ENCODE data around the gene FOXO3. TPM values are rescaled to one million over a fixed set of nuclear protein-coding genes. Genes with fewer than 3 reads are reported as not detected.

FOXO3 gene
- total RNA-seq, 1 donor from 2014 or later: 49.2 TPM

DNA sequence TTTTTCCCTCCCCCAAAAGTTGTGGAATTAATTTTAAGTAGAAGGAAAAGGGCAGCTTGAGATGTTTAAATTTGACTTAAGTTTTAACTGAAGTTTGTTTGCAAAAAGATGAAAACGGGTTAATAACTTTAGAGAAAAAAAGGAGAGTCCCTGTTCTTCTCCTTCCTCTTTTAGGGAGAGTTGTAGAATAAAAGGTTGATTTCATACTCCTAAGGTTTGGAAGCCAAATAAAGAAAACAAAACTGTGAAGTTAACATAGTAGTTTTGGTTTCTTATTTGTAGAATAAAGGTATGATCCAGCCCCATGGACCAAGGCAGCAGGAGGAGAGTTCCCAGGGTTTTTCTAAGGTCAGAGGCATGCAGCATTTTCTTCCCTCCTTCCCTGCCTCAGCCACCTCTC is 33.4 kb downstream of the FOXO3 start:
- DNase-seq (ENCODE audit: low read depth): no peak

GRCh38 chr6:108594640-108595039 is 33.9 kb downstream of the FOXO3 start:
- no peak for DNase-seq (ENCODE audit: low read depth)

GRCh38 chr6:108596956-108597355 is 36.2 kb downstream of the FOXO3 start:
- DNase-seq (ENCODE audit: low read depth): no peak

DNA sequence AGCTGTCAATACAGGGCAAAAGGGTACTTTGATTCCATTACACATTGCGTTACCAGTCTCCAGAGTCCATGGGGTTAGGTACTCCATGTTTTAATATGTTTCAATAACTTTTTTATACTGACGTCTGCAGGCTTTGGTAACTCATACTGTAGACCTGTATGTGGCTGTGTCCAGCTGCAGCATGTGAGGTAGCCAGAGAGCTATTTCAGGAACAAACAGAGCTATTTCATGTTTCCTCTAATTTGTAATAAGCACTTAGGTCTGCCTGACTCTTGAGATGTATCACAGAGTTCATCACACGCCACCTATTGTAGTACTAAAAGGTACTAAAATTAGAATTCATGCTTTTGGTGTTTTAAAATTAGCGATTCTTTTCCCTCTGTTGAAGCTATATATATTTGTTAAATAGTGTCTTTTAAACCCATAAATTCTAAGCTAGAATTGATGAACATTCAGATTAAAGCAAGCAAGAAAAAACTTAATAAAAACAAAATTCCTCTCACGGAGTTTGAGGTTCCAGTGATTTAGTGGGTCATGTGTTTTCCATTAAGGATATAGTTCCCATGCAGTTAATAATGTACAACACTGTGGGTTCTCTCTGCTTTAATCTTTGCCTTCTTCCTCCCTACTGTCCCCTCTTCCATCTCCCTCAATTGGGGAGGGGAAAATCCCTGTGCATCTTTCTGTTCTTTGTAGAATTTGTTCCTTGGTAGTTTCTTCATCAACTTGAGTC is 37.0 kb downstream of the FOXO3 start:
- DNase-seq (ENCODE audit: low read depth): no peak

- peak; percentile 96 for DNase-seq (ENCODE audit: low read depth)
Measured at GRCh38 chr6:108598305-108598863, 37.7 kb downstream of the FOXO3 start.

GRCh38 chr6:108604156-108604555 is 43.4 kb downstream of the FOXO3 start:
- no peak for DNase-seq (ENCODE audit: low read depth)

DNA sequence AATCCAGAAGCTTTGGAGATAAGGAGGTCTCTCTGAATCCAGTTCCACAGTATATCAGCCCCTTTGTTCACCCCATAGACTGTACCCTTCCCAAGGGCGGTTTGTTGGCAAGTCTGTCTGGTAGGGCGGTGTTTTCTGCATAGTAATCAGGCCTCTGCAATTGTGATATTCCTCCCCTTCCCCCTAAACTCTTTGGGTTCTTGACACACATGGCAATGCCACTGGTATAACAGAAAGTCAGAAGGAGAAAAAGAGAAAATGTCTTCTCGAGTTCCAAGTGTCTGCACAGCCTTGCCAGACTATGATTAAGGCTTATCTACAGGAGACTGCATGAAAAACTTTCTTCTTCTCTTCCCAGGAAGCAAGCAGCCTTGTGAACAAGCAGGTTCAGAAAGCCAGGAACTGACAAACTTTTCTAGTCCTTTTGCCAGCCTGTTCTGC is 45.6 kb downstream of the FOXO3 start:
- DNase-seq (ENCODE audit: low read depth): no peak

GRCh38 chr6:108608453-108609275 is 47.9 kb downstream of the FOXO3 start:
- DNase-seq (ENCODE audit: low read depth): peak; percentile 92

DNA sequence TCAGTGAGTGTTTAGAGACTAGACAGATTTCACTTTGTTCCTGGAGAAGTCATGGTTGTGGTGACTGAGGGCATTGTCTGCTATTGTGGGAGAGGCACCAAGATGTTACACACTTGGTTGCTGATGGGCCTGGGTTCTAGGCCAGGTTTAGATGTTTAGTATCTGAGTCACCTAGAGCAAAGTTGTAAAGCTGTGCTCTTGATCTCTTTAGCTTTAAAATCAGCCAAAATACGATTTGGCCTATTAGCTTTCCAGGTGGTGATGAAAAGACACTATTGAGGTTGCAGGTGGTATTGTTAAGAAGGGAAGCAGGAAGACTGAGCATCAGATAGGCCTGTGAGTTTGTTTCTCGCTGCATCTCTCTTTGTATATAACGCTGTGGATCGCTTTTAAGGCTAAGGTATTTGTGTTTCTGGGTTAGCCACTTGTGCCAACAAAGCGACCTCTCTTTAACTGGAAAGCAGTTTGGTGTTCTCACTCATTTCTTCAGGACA is 48.6 kb downstream of the FOXO3 start:
- peak; percentile 87 for DNase-seq (ENCODE audit: low read depth)

- DNase-seq (ENCODE audit: low read depth): no peak
Measured at GRCh38 chr6:108610270-108610839, 49.6 kb downstream of the FOXO3 start.

- no peak for DNase-seq (ENCODE audit: low read depth)
Measured at GRCh38 chr6:108610957-108611586, 50.4 kb downstream of the FOXO3 start.

DNA sequence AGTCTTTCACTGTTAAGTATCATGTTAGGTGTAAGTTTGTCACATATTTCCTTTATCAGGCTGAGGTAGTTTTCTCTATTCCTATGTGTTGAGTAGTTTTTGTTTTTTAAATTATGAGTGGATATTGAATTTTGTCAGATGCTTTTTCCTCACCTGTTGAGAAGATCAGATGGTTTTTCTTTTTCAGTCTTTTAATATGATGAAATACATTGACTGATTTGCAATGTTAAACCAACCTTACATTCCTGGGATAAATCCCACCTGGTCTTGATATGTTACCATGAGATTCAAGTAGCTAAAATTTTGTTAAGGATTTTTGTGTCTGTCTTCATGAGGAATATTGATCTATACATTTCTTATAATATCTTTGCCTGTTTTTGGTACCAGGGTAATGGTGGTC is 52.1 kb downstream of the FOXO3 start:
- no peak for DNase-seq (ENCODE audit: low read depth)

DNA sequence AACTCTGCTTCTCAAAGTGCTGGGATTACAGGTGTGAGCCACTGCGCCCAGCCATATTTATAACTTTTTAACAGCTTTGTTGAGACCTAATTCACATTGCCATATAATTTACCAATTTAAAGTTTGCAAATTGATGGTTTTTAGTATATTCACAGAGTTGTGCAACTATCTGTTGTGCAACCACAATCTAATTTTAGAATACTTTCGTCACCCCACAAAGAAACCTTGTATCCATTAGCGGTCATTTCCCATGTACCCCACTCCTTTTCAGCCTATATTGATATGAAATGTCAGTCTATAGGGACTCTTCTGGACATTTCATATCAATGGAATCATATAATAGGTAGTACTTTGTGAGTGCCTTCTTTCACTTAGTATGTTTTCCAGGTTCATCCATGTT is 55.8 kb downstream of the FOXO3 start:
- no peak for DNase-seq (ENCODE audit: low read depth)

GRCh38 chr6:108616973-108617372 is 56.3 kb downstream of the FOXO3 start:
- no peak for DNase-seq (ENCODE audit: low read depth)

DNA sequence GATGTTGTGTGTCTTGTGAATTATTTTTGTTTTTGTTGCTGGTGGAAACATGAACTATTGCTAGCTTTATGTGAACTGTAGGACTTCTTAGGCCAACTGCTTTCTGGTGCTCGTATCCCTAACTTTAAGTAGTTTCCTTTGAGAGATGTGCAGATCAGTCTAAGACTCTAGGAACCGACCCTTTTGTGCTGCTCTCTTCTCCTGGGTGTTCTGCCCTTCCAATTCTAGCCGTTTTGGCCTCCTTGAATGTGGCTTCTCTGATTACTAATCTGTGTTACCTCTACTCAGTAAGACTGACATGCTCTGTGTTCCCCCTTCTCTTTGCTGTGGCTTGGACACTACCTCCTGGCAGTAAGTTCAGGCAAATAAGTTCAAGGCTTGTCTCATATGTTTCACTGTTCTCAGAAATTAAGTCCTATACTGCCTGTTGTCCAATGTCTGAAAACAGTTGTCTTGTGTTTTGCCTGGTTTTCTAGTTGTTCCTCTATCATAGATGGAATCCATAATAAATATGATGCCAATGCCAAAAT is 58.0 kb downstream of the FOXO3 start:
- no peak for DNase-seq (ENCODE audit: low read depth)

GRCh38 chr6:108619431-108620197 is 58.9 kb downstream of the FOXO3 start:
- DNase-seq (ENCODE audit: low read depth): no peak

DNA sequence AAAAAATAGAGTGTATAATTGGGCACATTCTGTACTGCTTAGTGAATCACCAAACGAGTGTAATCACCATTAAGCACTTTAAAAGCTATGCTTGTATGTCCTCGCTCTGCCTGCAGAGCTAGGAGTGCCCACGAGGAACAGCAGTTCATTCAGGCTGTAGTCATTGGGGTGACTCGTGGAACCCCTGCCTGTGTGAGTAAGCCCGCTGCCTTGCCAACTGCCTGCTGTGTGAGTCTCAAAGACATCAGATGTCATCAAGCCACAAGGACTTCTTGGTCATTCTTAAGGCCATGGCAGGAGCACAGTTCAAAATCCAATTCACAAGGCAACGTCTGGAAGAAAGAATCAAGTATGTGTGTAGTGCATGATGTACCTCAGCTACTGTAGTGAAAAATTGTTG is 60.4 kb downstream of the FOXO3 start:
- DNase-seq (ENCODE audit: low read depth): peak; percentile 89

DNA sequence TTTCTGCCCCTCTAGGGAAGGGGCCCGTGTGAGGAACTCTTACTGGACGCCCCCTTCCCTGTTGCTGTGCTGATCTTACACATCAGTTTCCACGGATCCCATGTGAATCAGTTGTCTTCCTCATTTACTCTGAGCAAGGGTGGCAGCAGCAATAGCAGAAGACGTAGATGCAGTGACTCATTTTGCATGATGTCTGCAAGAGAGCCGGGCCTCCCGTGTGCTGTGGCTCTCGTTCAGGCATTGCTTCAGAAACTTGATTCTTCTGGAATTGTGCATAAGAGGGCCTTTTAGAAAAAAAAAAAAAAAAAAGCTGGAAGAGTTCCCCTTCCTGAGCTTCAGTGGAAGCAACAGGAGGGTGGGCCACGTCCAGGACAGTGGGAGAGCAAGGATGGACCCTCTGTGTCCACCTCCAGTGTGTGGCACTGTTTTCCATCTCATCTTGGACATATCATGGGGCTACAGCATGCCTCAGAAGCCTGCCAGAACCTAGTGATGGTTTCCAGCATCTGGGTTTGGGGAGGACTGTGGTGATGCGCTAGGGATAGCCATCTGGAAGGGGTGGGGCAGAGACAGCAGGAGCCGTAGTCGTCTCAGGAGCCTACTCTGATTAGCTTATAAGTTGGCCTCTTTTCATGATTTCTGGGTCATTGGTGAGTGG is 62.1 kb downstream of the FOXO3 start:
- DNase-seq (ENCODE audit: low read depth): peak; percentile 80

DNA sequence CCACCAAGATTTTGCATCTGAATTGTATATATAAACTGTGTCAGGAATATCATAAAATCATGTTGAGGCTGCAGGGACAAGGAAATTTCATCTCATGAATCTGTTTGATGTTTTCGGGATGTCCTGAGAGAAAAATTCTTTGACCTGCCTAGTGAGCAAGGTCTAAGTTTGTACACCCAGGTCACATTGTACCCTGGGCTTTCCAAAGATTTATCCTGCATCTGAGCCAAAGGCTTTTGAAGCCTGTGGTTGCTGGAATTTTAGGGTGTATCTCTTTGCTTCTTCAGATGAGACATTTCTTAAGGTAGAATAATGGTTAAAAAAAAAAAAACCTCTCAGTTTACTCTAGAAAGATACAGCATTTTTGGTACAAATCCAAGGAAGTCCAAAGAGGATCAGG is 63.3 kb downstream of the FOXO3 start:
- DNase-seq (ENCODE audit: low read depth): no peak

DNA sequence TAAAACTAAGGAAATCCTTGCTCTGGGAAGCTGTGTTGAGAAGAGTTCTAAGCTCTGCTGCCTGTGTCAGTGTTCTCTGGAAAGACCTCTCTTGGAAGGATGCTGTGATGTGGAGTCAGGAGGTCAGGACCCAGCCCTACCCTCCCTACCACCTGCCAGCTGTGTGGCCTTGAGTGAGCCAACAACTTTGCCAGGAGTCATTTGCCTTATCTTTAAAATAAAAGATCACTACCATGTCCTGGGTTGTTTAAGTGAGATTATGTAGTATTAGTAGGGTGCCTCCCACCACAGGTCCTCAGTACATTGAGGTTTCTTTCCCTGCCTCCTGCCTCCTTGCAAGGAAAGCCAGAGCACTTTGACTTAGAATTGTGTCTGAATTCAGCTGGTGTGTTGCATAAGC is 64.9 kb downstream of the FOXO3 start:
- no peak for DNase-seq (ENCODE audit: low read depth)

Measured in myocyte (in vitro differentiated cells).